Small intestine (tissue), 7 donors: ENCODE results near the gene SRM. TPM values are rescaled to one million over a fixed set of nuclear protein-coding genes. Genes with fewer than 3 reads are reported as not detected.

Source experiments
- DNase-seq, 2 donors: peaks; one replicate each; pipeline versions ENCODE4 v3.0.0 to v3.0.0-alpha.2; 2013
- FAIRE-seq: peaks from 2 replicates; lab custom pipeline; 2012; peaks lifted over from hg19 to GRCh38; lab: Jason Lieb, UNC
- H3K27ac ChIP-seq, 3 donors: one replicate each; pipeline ENCODE4 v1.5.1; 2013; ENCODE audit warnings: low read length in 2 of 3, mild to moderate bottlenecking in 2 of 3, control low read depth in 1 of 3, inconsistent platforms in 1 of 3, low read depth in 1 of 3, moderate library complexity in 1 of 3
- H3K27me3 ChIP-seq, 3 donors: one replicate each; pipeline ENCODE4 v1.6.1; 2013; ENCODE audit warnings: low read length in 3 of 3, inconsistent platforms in 1 of 3; ENCODE audit not compliant: control insufficient read depth in 3 of 3, insufficient read depth in 3 of 3
- H3K36me3 ChIP-seq, 3 donors: one replicate each; pipeline ENCODE4 v1.6.1; 2013; ENCODE audit warnings: low read length in 3 of 3, inconsistent platforms in 1 of 3, low read depth in 1 of 3, mild to moderate bottlenecking in 1 of 3, moderate library complexity in 1 of 3; ENCODE audit not compliant: control insufficient read depth in 3 of 3, insufficient read depth in 2 of 3
- H3K4me1 ChIP-seq, 3 donors: one replicate each; pipeline ENCODE4 v1.6.1; 2013; ENCODE audit warnings: low read length in 2 of 3, inconsistent platforms in 1 of 3, low read depth in 1 of 3, mild to moderate bottlenecking in 1 of 3, moderate library complexity in 1 of 3; ENCODE audit not compliant: control insufficient read depth in 3 of 3, insufficient read depth in 2 of 3
- H3K4me3 ChIP-seq, 3 donors: one replicate each; pipeline ENCODE4 v1.5.1; 2013; ENCODE audit warnings: low read length in 3 of 3, control low read depth in 1 of 3, inconsistent platforms in 1 of 3, low read depth in 1 of 3, mild to moderate bottlenecking in 1 of 3, moderate library complexity in 1 of 3
- H3K9me3 ChIP-seq, 2 donors: one replicate each; pipeline ENCODE4 v1.6.1; 2013; ENCODE audit warnings: low read depth in 1 of 2, low read length in 1 of 2; ENCODE audit not compliant: control insufficient read depth in 2 of 2, insufficient read depth in 1 of 2
- whole genome bisulfite sequencing, 3 donors: extraction: QIAGEN DNeasy Blood & Tissue Kit; methylation state at CpG; one replicate each; pipeline ENCODE4 v1.1.7; 2013; 5-methylcytosine and 5-hydroxymethylcytosine counted together
- polyA plus RNA-seq, 4 donors: library from polyadenylated mRNA; stranded (reverse) in 3 of 4; unstranded in 1 of 4; fragments of 200-250 nt in 3 of 4; fragments of 120-200 nt in 1 of 4; gene quantifications; one replicate each; pipeline versions ENCODE4 v1.2.1 to v1.2.3, GENCODE V29; 2013
- donor health status: healthy with polysubstance abuse.
- donor health status: control.
- donor health status: control.
- donor health status: Bipolar disorder and iron deficiency.
- donor health status: healthy.

Gene SRM
- polyA plus RNA-seq, 4 donors, result 5.6 to 67.3 (median 26.4) TPM

GRCh38 chr1:11012260-11013159, 47.3 kb downstream of the SRM start, which contains the start of gene TARDBP:
Gene TARDBP, plus strand, starts transcription at chr1:11012654. Its CDS starts 1,074 bp downstream, at chr1:11013728.
- Histone ChIP-seq H3K27me3 (no peaks in the 10 kb centered on the region), H3K36me3 (peaks cover 0 to 29% (median 15%) of the 10 kb centered on the region in 3 donors), H3K4me1 (peaks cover 3 to 11% (median 7%) of the 10 kb centered on the region in 3 donors), H3K4me3 (peak within 1 kb of the TSS; percentile 94 to 99 (median 98)), H3K9me3 (no peaks in the 10 kb centered on the region), H3K27ac (peak within 1 kb of the TSS; percentile 97 to 98 (median 98))
- peak; percentile 88 to 97 for DNase-seq
- no peak for FAIRE-seq
- 0 to 1% (median 1%) methylated on average over 78 to 94 of the region's 94 CpGs for WGBS, 3 donors

Other genes with a start within 250 kb of the SRM start
- gene TARDBP, start 47.4 kb downstream of the SRM start, polyA plus RNA-seq, result 100 to 1,000 TPM in 2 of 4 donors, 10 to 100 TPM in 2; 86.1 to 184 (median 116) TPM
- 1 to 10 TPM in 1 of 4 donors, not detected in 3; 4.7 TPM for gene MASP2, start 12.8 kb downstream of the SRM start, polyA plus RNA-seq
- gene EXOSC10, start 39.9 kb upstream of the SRM start, polyA plus RNA-seq, result 10 to 100 TPM; 30.1 to 58.5 (median 34.8) TPM
- gene ANGPTL7, start 129.3 kb upstream of the SRM start, polyA plus RNA-seq, result under 1 TPM in 1 of 4 donors, not detected in 3; 0.73 TPM
- 10 to 100 TPM; 11.3 to 22.9 (median 17.7) TPM for gene MTOR, start 202.5 kb upstream of the SRM start, polyA plus RNA-seq
- 10 to 100 TPM in 2 of 4 donors, 1 to 10 TPM in 2; 3.2 to 12.8 (median 7.3) TPM for gene UBIAD1, start 213.2 kb upstream of the SRM start, polyA plus RNA-seq